NK-92 treated with Interleukin-12 subunit alpha and Interleukin-12 subunit beta, amount 100 ng/mL, for 24 hours (cell line): ENCODE measurements around the gene BDH1.
"Not testable (repeated sequence)": the region's sequence is repeated elsewhere in the genome, so short reads cannot be mapped to it uniquely, and the experiment has no call there.

Source experiments
- DNase-seq: peaks from one replicate; lab custom pipeline; 2025; lab: John Stamatoyannopoulos, UW

The BDH1 gene, protein sequence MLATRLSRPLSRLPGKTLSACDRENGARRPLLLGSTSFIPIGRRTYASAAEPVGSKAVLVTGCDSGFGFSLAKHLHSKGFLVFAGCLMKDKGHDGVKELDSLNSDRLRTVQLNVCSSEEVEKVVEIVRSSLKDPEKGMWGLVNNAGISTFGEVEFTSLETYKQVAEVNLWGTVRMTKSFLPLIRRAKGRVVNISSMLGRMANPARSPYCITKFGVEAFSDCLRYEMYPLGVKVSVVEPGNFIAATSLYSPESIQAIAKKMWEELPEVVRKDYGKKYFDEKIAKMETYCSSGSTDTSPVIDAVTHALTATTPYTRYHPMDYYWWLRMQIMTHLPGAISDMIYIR

DNA sequence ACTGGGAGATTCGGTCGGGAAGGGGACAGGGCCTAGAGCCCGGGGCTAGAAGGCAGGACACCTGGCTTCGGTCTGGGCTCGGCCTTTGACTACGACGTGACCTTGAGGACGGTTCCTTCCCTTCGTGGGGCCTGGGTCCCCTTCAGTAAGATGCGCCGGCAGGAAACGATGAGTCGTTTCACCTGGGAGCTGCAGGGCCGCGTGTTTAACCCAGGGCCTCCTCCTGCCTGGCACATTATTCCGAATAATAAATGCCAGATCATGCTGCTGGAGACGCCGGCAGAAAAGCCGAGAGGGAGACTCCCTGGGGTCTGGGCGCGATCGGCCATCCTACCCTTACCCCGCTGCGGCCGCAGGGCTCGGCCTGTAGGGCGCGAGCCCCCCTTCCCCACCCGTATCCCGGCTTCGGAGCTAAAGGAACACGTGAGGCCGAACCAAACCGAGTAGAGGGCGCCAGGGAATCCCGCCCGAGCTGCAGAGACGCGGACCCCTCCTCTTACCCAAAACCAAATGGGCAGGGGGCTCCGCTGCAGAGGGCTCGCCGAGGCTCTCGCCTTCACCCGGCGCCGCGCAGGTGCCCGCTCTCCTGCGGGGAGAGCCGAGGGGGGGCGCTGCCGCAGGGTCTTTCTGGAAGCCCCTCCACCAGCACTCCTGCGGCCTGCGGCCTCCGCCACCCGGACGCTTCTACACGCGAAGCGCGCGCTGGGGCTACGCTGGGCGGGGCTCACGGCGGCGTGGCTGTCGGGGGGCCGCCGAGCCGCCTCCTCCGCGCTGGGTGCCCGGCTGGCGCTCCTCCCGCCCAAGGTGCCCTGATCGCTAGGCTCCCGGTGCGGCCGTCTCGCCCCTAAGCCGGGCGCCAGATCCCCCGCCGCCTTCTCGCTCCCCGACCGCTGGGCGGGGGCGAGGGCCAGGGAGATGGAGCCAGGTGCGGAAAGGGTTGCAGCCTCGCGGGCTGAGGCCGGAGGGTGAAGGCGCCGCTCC, at the start of gene BDH1:
Gene BDH1 (minus strand): TSS at position 688 of the 981 bp plus-strand sequence. CDS start 9,525 bp downstream, outside the sequence.
- peak; percentile 69 for DNase-seq

DNA sequence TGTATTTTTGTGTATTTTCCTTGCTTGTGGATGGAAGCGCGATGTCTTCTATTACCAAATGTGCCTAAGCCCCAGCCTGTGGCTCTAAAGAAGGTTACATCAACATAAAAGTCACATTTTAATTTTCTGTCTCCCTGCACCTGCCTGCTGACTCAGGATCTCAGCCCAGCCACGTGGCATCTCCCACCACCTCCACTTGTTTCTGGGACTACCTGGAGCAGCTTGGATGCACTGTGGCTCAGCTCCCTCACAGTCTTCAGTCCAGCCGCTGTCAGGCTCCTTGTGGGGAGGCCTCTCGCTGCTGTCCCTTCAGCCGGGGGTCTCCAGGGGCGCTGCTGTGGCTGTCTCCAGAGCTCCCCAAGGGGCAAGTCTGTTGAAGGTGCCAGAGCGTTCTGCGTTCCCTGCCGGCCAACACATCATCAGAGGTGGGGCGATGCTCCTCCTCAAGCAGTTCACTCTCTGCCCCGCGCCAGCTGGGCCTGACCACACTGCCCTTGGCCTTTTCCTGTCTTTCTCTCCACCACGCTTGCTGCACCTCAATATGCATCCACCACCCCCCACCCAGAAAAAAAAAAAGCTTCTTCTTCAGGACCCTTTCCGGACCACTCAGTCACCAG, 47.7 kb upstream of the BDH1 start:
- no peak for DNase-seq

DNA sequence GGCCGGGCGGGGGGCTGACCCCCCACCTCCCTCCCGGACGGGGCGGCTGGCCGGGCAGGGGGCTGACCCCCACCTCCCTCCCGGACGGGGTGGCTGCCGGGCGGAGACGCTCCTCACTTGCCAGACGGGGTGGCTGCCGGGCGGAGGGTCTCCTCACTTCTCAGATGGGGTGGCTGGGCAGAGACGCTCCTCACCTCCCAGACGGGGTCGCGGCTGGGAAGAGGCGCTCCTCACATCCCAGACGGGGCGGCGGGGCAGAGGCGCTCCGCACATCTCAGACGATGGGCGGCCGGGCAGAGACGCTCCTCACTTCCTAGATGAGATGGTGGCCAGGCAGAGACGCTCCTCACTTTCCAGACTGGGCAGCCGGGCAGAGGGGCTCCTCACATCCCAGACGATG, 46.6 kb upstream of the BDH1 start:
- not testable (repeated sequence) for DNase-seq

DNA sequence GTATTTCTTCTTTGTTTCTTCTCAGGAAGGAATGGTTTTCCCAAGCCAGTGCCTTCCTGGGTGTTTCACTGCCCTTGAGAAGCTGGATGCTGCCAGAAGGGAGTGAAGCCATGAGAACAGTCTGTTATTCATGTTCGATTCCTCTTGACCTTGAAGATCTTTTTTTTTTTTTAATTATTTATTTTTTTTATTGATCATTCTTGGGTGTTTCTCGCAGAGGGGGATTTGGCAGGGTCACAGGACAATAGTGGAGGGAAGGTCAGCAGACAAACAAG, 45.7 kb upstream of the BDH1 start:
- not testable (repeated sequence) for DNase-seq

DNA sequence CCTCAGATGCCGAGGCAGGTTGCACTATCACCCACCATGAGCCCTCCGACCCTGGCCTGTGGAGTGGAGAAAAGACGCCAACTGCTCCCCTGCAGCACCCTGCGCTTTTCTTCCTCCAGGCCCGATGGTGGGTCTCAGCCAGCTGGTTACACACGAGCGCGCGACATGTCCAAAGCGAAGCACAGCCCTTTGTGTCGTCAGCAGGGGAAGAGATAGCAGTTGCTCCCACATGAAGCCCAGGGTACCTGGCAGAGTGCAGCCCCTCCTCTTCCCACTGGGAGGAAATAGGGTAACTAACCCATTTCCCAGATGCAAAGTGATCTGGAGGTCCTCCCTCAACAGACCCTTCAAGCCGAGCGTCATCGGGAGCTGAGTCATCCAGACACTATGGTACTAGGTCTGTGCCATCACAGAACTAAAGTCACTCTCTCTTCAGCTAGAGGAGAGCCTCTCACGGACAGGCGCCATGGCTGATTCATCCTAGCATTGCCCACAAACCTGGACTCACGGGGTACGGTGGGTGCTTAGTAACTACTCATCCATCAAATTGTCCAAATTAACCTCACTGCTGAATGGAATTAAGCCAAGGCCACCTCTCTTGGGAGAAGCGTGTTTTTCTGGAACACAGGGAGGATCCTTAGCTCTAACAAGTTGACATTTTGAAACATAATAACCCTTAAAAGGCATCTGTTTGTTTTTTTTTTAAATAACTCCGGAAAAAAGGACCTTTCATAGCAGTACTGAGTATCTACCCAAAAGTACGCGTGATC, 45.2 kb upstream of the BDH1 start:
- DNase-seq: no peak

DNA sequence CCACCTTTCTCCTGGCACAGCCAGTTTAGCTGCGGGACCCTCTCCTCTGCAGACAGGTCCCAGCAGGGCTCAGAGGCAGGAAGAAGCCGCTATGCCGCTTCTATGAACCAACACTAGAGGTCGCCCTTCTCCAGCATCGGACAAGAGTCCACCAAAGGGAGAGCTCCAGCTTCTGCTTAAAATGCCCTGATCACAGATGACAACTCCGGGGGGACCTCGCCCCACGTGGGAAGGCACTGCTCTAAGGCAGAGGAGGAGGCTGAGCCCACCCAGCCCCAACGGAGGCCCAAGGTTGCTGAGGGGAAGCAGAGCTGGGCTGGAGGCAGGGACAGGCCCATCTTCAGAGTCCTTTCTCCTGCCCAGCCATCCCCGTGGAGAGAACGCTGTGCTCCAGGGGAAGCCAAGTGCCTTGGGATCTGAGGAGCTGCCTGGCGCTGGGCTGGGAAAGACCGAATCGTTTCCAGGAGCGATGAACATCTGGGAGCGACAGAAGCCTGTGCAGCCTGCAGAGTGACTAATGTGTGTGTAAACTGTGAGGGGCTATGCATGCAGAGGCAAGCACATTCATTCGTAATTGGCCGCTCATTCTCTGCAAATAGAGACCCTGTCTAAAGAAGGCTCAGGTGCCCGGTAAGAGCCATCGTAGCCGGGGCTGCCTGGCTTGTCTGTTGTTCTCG, 43.5 kb upstream of the BDH1 start:
- no peak for DNase-seq

DNA sequence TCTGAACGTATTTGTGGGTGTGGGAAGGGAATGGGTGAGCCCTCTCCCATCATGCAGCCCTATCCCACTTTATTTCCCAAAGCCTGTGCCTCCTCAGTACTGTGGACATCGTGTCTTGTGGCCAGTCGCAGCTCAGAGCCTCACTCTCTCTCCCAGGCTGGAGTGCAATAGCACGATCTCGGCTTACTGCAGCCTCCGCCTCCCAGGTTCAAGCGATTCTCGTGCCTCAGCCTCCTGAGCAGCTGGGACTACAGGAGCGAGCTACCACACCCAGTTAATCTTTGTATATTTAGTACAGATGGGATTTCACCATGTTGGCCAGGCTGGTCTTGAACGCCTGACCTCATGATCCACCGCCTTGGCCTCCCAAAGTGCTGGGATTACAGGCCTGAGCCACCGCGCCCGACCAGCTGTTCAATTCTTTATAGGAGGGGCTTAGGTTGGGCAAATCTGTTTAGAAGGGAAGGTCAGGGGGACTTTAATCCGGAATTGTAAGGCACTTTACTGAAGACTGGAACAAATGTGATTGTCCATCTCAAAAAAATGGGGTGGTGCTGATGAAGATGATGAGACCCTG, 42.7 kb upstream of the BDH1 start:
- no peak for DNase-seq

DNA sequence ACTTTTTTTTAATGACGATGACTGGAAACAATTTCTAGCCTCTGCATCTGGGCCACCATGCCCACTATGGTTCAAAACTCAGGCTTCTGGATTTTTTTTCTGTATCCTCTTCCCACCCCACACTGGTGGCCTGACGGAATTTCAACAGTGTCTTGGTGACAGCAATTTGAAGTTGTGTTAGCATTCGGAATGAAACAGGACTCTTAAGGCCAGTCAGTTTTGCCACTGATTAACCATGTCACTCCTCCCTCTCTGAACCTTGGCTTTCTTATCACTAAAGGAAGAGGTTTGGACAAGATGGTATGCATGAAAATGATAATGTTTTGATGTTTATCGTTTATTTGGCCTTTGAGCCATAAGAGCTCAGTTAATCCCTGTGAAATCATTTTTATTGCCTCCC, 41.6 kb upstream of the BDH1 start:
- DNase-seq: no peak

DNA sequence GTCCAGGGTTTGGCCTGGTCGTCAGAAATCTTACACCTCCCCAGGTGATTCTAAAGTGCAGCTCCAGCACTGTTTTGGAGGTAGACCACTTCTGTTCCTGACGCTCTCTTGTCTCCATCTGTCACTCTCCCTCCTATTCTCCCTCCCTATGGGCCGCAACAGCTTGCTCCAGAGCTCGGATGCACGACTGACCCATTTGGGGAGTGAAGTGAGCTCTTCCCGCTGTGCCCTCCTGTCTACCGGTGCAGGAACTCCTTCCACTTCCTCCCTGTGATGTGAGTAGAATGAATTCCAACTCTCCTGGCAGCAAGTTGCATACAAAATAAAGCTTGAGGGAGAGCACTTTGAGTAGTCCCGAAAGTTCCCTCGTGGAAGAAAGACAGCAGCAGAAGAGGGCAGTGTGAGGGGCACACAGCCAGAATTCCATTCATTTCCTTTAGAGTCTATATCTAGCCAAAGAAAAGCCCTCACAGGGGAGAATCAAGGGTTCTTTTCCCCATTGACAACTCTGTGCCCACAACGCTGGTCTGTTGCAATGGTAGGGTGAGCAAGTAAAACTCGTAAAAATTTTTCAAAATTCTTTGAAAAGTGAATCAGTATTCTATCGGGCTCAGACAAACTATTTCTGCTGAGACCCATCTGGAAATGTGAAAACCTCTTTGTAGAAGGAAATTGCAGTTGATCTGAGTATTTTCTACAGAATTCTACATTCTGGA, 39.9 kb upstream of the BDH1 start:
- DNase-seq: no peak

DNA sequence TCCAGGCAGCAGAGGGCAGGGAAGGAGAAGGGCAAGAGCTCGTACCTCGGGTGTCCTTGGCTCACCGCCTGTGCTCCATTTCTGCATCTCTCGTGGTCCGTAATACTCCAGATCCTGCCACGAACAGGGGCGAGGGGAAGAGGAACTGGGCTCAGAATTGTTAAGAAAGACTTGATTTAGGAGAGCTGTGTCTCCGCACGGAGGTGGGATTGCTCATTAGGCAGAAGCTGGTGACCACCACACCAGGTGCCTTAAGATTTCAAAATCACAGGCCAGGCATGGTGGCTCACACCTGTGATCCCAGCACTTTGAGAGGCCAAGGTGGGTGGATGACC, 37.2 kb upstream of the BDH1 start:
- no peak for DNase-seq

DNA sequence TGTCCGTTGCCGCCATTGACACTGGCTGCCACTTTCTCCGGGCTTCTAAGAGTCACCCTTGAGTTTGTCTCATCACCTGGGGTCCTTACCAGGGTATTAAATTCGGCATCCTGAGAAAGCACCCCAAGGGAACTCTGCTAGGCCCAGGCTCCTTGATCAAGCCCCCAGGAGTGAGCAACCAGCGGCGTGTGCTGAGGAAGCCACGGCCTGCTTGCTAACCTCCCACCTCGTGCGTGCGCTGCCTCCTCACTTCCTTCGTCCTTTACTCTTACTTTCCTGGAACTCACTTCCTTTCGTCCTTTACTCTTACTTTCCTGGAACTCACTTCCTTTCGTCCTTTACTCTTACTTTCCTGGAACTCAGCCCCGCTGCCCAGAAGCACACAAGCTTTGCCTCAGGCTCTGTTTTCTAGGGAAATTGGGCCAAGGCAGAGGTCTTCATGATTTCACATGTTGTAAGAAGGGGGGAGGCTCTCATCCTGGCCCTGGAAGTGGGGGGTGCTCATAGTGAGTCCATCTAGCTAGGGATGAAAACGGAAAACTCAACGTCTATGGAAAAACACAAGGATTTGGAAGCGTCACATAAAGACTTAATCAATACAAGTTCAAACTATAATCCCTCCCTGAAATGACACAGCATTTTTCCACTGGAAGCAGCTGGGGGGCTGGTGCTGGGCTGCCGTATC, 36.7 kb upstream of the BDH1 start:
- no peak for DNase-seq

DNA sequence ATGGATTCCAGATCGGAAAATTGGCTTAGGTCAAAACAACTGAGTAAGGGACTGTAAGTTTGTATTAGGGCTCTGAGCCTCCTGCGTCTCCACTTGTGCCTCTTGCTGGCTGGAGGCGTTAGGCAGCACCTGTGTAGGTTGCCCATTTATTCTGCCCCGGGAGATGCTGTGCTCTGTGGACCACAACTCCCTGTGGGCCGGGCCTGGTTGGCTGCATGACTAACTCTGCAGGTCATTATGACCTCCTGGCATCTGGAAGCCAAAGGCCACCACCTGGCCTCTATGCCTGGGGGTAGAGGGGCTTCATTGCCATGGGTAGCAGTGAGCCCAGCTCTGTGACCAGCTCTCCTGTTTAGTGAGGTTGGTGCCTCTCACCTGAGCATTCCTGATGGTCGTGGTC, 36.0 kb upstream of the BDH1 start:
- DNase-seq: no peak

DNA sequence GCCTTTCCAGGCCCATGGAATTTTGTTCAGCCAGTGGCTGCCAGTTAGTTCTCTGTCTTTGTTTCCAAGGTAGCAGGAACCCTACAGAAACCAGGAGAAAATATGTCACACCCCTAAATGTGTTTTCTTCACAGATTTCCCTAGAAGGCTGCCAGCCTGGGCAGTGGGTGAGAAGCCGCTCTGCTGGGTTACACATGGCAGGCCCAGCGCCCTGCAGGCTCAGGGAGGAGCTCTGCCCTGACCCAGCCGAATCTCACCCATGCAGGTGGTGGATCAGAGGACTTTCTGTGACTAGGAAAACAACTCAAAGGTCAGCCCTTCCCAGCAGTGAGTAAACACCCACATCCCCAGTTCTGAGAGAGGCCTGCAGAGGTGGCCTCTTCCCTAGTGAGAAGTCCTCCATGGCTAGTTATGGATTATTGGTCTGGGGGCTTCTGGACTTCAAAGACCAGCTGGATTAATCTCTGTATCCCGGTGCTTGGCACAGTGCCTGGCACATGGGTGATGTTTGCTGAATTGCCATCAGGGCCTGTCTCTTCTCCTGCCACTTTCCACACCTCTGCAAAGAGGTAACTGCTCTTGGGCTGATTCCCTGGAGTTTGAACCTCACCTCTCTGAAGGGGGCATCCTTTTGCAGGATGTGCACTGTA, 34.7 kb upstream of the BDH1 start:
- no peak for DNase-seq

DNA sequence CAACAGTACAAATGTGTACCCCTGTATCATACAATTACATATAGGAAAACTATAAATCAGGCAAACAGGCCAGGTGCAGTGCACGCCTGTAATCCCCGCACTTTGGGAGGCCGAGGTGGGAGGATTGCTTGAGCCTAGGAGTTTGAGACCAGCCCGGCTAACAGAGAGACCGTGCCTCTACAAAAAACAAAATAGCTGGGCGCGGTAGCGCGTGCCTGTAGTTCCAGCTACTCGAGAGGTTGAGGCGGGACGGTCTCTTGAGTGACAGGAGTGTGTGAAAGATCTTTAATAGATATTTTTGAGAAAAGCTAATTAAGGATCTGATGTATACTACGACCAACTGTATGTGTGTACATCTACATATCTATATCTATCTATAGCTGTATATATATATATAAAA, 33.8 kb upstream of the BDH1 start:
- DNase-seq: no peak

DNA sequence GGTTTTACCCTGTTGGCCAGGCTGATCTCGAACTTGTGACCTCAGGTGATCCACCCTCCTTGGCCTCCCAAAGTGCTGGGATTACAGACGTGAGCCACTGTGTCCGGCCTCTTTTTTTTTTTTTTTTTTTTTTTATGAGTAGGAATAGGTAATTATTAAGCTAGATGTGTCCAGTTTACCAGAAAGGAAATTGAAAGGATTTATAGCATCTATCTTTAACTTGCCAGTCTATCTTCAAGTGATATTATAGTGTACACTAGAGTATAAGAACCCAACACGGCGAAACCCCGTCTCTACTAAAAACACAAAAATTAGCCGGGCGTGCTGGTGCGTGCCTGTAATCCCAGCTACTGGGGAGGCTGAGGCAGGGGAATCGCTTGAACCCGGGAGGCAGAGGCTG, 31.0 kb upstream of the BDH1 start:
- DNase-seq: not testable (repeated sequence)

DNA sequence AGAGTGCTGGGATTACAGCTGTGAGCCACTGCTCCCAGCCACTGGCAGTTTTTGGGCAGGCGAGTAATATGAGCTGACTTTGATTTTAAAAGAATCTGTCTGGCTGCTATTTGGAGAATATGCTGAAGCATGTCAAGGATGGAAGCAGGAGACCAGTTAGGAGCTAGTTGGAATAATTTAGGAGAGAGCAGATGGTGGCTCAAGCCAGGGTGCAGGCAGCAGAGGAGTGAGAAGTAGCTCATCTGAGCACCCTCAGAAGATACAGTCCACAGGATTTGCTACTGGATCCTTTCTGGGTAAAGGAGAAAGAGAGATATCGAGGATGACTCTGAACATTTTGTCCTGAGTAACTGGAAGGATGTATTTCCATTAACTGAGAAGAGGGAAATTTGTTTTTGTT, 30.4 kb upstream of the BDH1 start:
- DNase-seq: no peak

DNA sequence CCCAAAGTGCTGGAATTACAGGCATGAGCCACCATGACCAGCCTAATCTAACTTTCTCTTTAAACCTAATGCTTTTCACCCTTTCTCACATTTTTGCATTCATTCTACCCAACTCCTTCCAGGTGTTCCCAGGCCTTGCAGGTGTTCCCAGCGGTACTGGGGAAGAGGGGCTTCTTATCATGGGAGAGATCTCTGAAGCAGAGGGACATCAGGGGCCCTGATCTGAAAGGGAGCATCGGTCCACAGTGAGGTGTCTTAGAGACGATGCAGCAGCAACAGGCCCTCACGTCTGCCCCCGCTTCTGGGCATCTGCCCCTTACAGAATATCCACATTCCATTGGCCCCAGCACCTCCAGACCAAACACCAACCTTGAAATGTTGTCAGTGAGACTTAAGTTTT, 29.0 kb upstream of the BDH1 start:
- no peak for DNase-seq

DNA sequence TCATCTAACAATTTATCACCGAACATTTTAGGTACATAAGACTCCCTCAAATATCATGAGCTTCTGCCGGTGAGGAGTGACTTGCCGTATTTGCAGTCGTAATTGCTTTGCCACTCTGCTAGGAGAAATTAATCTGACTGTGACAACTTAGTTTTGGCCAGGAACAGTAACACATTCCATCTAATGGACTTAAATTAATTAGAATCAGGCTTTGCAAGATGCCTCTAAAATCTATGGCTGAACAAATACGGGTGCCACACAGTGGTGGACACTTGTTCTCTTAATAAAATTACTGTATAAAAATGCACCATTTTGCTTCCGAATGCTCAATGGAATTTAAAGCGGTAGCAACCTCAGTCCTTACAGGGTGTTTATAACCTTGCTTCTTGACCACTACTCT, 27.6 kb upstream of the BDH1 start:
- no peak for DNase-seq

DNA sequence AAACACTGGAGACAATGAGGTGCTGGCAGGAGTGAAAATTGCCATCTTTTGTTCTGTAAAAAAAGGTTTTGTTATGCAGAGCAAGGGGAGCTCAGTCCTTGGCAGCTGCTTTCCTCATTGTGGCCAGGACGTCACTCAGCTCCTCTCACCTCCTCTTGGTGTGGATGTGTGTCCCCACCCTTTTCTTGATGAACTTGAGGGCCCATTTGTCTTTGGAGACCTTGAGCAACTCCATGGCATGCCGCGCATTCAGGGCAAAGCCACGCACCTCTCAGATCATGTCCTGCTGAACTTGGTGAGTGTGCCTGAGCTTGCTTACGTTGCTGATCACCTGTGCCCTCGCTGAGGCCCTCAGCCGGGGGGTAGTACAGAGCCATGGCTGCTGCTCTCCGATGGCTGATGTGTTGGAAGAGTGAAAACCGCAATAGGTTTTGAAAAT, 24.5 kb upstream of the BDH1 start:
- no peak for DNase-seq

DNA sequence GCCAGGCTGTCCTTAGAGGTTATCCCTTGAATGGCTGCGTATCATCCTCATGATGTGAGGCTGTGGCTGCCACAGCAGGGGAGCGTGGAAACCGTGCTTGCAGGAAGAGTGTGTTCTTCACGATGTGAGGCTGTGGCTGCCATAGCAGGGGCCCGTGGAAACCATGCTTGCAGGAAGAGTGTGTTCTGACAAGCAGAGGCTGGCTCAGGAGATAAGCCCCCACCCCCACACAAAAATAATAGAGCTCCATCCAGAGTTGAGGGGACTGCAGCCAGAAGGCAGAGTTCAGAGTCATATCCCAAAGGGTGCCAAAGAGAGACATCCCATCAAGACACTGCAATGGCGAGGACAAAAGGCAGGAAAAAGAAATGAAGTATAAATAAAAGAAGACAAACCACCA, 22.6 kb upstream of the BDH1 start:
- no peak for DNase-seq
